ENCODE measurements around the gene BZW1. TPM values are rescaled to one million over a fixed set of nuclear protein-coding genes. Genes with fewer than 3 reads are reported as not detected.
"Not testable (repeated sequence)": the region's sequence is repeated elsewhere in the genome, so short reads cannot be mapped to it uniquely, and the experiment has no call there.

Gene BZW1
- total and polyA plus RNA-seq, 7 experiments from 2014 or later: 127 to 246 (median 162) TPM

- no peak for ATAC-seq
- H3K27ac Mint-ChIP-seq: peak overlapping the region; percentile 91 to 99 (median 98)
Measured at GRCh38 chr2:200810998-200811332, 745 bp upstream of the BZW1 start.

GRCh38 chr2:200812122-200813022 lies 662 bp downstream of the BZW1 start:
- peaks cover 32 to 56% (median 53%) of the 10 kb centered on the region in 7 donors for H3K4me1 Mint-ChIP-seq
- ChIA-PET POLR2A (interaction anchor here (0.6 to 2.3 kb wide), 11 partner anchors 38 to 420 kb away, joined by 3 to 39 read pairs (median 5); partner anchors contain the start of genes CASP10, CLK1, NIF3L1 and PPIL3), CTCF (no interaction called here)
- peaks cover 0 to 3% (median 0%) of the 10 kb centered on the region in 11 donors for H3K9me3 Mint-ChIP-seq
- no peaks in the 10 kb centered on the region for H3K27me3 ChIP-seq (ENCODE audit: control insufficient read depth in 2 of 2, insufficient read depth in 2 of 2, low read length in 2 of 2)
- peaks cover 11 to 34% (median 29%) of the 10 kb centered on the region in 5 donors for H3K36me3 Mint-ChIP-seq
- peak overlapping the region; percentile 91 to 99 (median 98) for H3K27ac Mint-ChIP-seq
- peaks cover 32 to 39% (median 32%) of the 10 kb centered on the region in 3 experiments for H3K36me3 ChIP-seq (ENCODE audit: control insufficient read depth in 2 of 3, insufficient read depth in 3 of 3, low read length in 3 of 3)
- peak overlapping the region; percentile 89 to 99 (median 98) for H3K4me3 Mint-ChIP-seq
- DNase-seq (peak in 4 of 9 donors; percentile 8 to 79 (median 48)), ATAC-seq (peak; percentile 36)
- H3K4me1 ChIP-seq (ENCODE audit: control insufficient read depth in 2 of 2, insufficient read depth in 2 of 2, low read length in 2 of 2): peaks cover 19 to 24% of the 10 kb centered on the region in 2 donors
- intact Hi-C loops (cut with micrococcal nuclease): loop anchor here (5.0 to 10.0 kb wide), 5 partner anchors 238 to 1455 kb away; partner anchors contain the start of genes KCTD18 (in 2 of the 2), CASP10 (in 1 of the 2) and NOP58 (in 1 of the 2)
- H3K27ac ChIP-seq (ENCODE audit: low read depth, low read length): peak overlapping the region; percentile 99
- H3K9me3 ChIP-seq (ENCODE audit: control insufficient read depth in 2 of 3, low read length in 3 of 3): no peaks in the 10 kb centered on the region
- H3K27me3 Mint-ChIP-seq: peaks cover 0 to 2% (median 0%) of the 10 kb centered on the region in 5 donors
- peak overlapping the region; percentile 89 for H3K4me3 ChIP-seq (ENCODE audit: low read length)

More at GRCh38 chr2:200810998-200811332, 745 bp upstream of the BZW1 start:
- Histone ChIP-seq H3K9me3 (ENCODE audit: control insufficient read depth in 2 of 3, low read length in 3 of 3) (no peaks in the 10 kb centered on the region), H3K4me1 (ENCODE audit: control insufficient read depth in 2 of 2, insufficient read depth in 2 of 2, low read length in 2 of 2) (peaks cover 19 to 24% of the 10 kb centered on the region in 2 donors), H3K36me3 (ENCODE audit: control insufficient read depth in 2 of 3, insufficient read depth in 3 of 3, low read length in 3 of 3) (peaks cover 18 to 25% (median 19%) of the 10 kb centered on the region in 3 experiments), H3K4me3 (ENCODE audit: low read length) (peak overlapping the region; percentile 89), H3K27ac (ENCODE audit: low read depth, low read length) (peak overlapping the region; percentile 99), H3K27me3 (ENCODE audit: control insufficient read depth in 2 of 2, insufficient read depth in 2 of 2, low read length in 2 of 2) (no peaks in the 10 kb centered on the region)
- DNase-seq: no peak
- POLR2A ChIA-PET: interaction anchor here (0.5 to 2.3 kb wide), 15 partner anchors 15 to 970 kb away, joined by 3 to 39 read pairs (median 4); partner anchors contain the start of genes ALS2, CASP10, CLK1 and NIF3L1
- intact Hi-C loops (cut with micrococcal nuclease): loop anchor here (1.0 to 10.0 kb wide), 22 partner anchors 53 to 1456 kb away; partner anchors contain the start of genes C2orf69 (in 2 of the 2), CLK1 (in 2 of the 2), HYCC2 (in 2 of the 2) and KCTD18 (in 2 of the 2)
- Mint-ChIP-seq H3K36me3 (peaks cover 11 to 27% (median 21%) of the 10 kb centered on the region in 5 donors), H3K27me3 (peaks cover 0 to 2% (median 0%) of the 10 kb centered on the region in 5 donors), H3K9me3 (peaks cover 0 to 3% (median 0%) of the 10 kb centered on the region in 11 donors), H3K4me1 (peaks cover 30 to 53% (median 47%) of the 10 kb centered on the region in 7 donors), H3K4me3 (peak overlapping the region; percentile 81 to 99 (median 96))
- CTCF ChIA-PET: interaction anchor here (0.8 kb wide), 1 partner anchor 98 kb away, joined by 3 read pairs; no protein-coding TSS in a partner anchor

- intact Hi-C loops (cut with micrococcal nuclease): loop anchor here (5.0 to 10.0 kb wide), 5 partner anchors 240 to 1453 kb away; partner anchors contain the start of genes KCTD18 (in 2 of the 2), CASP10 (in 1 of the 2) and NOP58 (in 1 of the 2)
- POLR2A ChIA-PET: interaction anchor here (0.7 to 3.2 kb wide), 11 partner anchors 10 to 302 kb away, joined by 3 to 36 read pairs (median 4); partner anchors contain the start of genes CLK1, NIF3L1 and PPIL3
- Mint-ChIP-seq H3K36me3 (peaks cover 18 to 46% (median 40%) of the 10 kb centered on the region in 5 donors), H3K9me3 (peaks cover 0 to 3% (median 0%) of the 10 kb centered on the region in 11 donors), H3K27ac (peak overlapping the region in 8 of 9 donors; percentile 3 to 96 (median 76)), H3K4me1 (peaks cover 35 to 64% (median 56%) of the 10 kb centered on the region in 7 donors), H3K27me3 (peaks cover 0 to 2% (median 0%) of the 10 kb centered on the region in 5 donors), H3K4me3 (peak overlapping the region; percentile 14 to 80 (median 36))
- no peaks in the 10 kb centered on the region for H3K9me3 ChIP-seq (ENCODE audit: control insufficient read depth in 2 of 3, low read length in 3 of 3)
- DNase-seq (peak in 1 of 9 donors; percentile 28), ATAC-seq (no peak)
- H3K4me1 ChIP-seq (ENCODE audit: control insufficient read depth in 2 of 2, insufficient read depth in 2 of 2, low read length in 2 of 2): peaks cover 19 to 24% of the 10 kb centered on the region in 2 donors
- H3K36me3 ChIP-seq (ENCODE audit: control insufficient read depth in 2 of 3, insufficient read depth in 3 of 3, low read length in 3 of 3): peaks cover 46 to 59% (median 51%) of the 10 kb centered on the region in 3 experiments
- peak overlapping the region; percentile 99 for H3K27ac ChIP-seq (ENCODE audit: low read depth, low read length)
- H3K27me3 ChIP-seq (ENCODE audit: control insufficient read depth in 2 of 2, insufficient read depth in 2 of 2, low read length in 2 of 2): no peaks in the 10 kb centered on the region
- CTCF ChIA-PET: interaction anchor here (0.5 kb wide), 1 partner anchor 146 kb away, joined by 5 read pairs; no protein-coding TSS in a partner anchor
- no peak overlapping the region for H3K4me3 ChIP-seq (ENCODE audit: low read length)
Measured at GRCh38 chr2:200814276-200814815, 2.6 kb downstream of the BZW1 start.

GRCh38 chr2:200814917-200815316 lies 3.2 kb downstream of the BZW1 start:
- Mint-ChIP-seq H3K9me3 (peaks cover 0 to 3% (median 0%) of the 10 kb centered on the region in 11 donors), H3K27ac (peak overlapping the region in 6 of 9 donors; percentile 3 to 96 (median 66)), H3K27me3 (peaks cover 0 to 2% (median 0%) of the 10 kb centered on the region in 5 donors), H3K4me3 (peak overlapping the region in 5 of 10 donors; percentile 16 to 80 (median 45)), H3K4me1 (peaks cover 34 to 60% (median 54%) of the 10 kb centered on the region in 7 donors), H3K36me3 (peaks cover 18 to 46% (median 38%) of the 10 kb centered on the region in 5 donors)
- POLR2A ChIA-PET: interaction anchor here (1.0 to 3.2 kb wide), 6 partner anchors 10 to 302 kb away, joined by 3 to 36 read pairs (median 6); partner anchors contain the start of gene CLK1
- ATAC-seq (no peak), DNase-seq (no peak)
- H3K27me3 ChIP-seq (ENCODE audit: control insufficient read depth in 2 of 2, insufficient read depth in 2 of 2, low read length in 2 of 2): no peaks in the 10 kb centered on the region
- CTCF ChIA-PET: no interaction called here
- peaks cover 46 to 65% (median 55%) of the 10 kb centered on the region in 3 experiments for H3K36me3 ChIP-seq (ENCODE audit: control insufficient read depth in 2 of 3, insufficient read depth in 3 of 3, low read length in 3 of 3)
- H3K9me3 ChIP-seq (ENCODE audit: control insufficient read depth in 2 of 3, low read length in 3 of 3): no peaks in the 10 kb centered on the region
- H3K4me3 ChIP-seq (ENCODE audit: low read length): no peak overlapping the region
- peaks cover 19 to 24% of the 10 kb centered on the region in 2 donors for H3K4me1 ChIP-seq (ENCODE audit: control insufficient read depth in 2 of 2, insufficient read depth in 2 of 2, low read length in 2 of 2)
- intact Hi-C loops (cut with micrococcal nuclease): loop anchor here (5.0 to 10.0 kb wide), 5 partner anchors 240 to 1452 kb away; partner anchors contain the start of genes KCTD18 (in 2 of the 2), CASP10 (in 1 of the 2) and NOP58 (in 1 of the 2)
- H3K27ac ChIP-seq (ENCODE audit: low read depth, low read length): peak overlapping the region; percentile 19

- POLR2A ChIA-PET: interaction anchor here (1.0 to 5.7 kb wide), 5 partner anchors 9 to 284 kb away, joined by 3 to 30 read pairs (median 4); partner anchors contain the start of genes CLK1, NIF3L1 and PPIL3
- ATAC-seq; H3K27ac ChIP-seq (ENCODE audit: low read depth, low read length); H3K27me3 Mint-ChIP-seq; H3K27me3 ChIP-seq (ENCODE audit: control insufficient read depth in 2 of 2, insufficient read depth in 2 of 2, low read length in 2 of 2); H3K4me1 ChIP-seq (ENCODE audit: control insufficient read depth in 2 of 2, insufficient read depth in 2 of 2, low read length in 2 of 2); H3K9me3 ChIP-seq (ENCODE audit: control insufficient read depth in 2 of 3, low read length in 3 of 3); H3K9me3 Mint-ChIP-seq; CTCF ChIA-PET; H3K4me3 ChIP-seq (ENCODE audit: low read length); DNase-seq; H3K4me3 Mint-ChIP-seq: not testable (repeated sequence)
- intact Hi-C loops (cut with micrococcal nuclease): loop anchor here in 1 of 2 donors (10.0 kb wide), 1 partner anchor 244 kb away; no protein-coding TSS in a partner anchor
- Mint-ChIP-seq H3K27ac (peak overlapping the region in 2 of 9 donors; percentile 56 to 60), H3K4me1 (peaks cover 24 to 43% (median 29%) of the 10 kb centered on the region in 7 donors), H3K36me3 (peaks cover 26 to 62% (median 44%) of the 10 kb centered on the region in 5 donors)
- peaks cover 46 to 81% (median 70%) of the 10 kb centered on the region in 3 experiments for H3K36me3 ChIP-seq (ENCODE audit: control insufficient read depth in 2 of 3, insufficient read depth in 3 of 3, low read length in 3 of 3)
Measured at GRCh38 chr2:200818732-200819131, 7.0 kb downstream of the BZW1 start.
